ENCODE measurements around the gene TMEM260. TPM values are rescaled to one million over a fixed set of nuclear protein-coding genes. Genes with fewer than 3 reads are reported as not detected.
"Not testable (repeated sequence)": the region's sequence is repeated elsewhere in the genome, so short reads cannot be mapped to it uniquely, and the experiment has no call there.

The TMEM260 gene
- total and polyA plus RNA-seq, 2 experiments from 2014 or later = 12.2 to 38.9 TPM

- no peak overlapping the region for H3K27ac ChIP-seq
- TF ChIP-seq CTCF (IDR thresholded peaks at IDR 0.05; ENCODE audit: low read depth, low read length) = no peak
- no peak for DNase-seq (ENCODE audit: low read depth in 1 of 2, low spot score in 1 of 2)
- H3K4me1 ChIP-seq (ENCODE audit: low read depth) = no peaks in the 10 kb centered on the region
- no peaks in the 10 kb centered on the region for H3K9me3 ChIP-seq (ENCODE audit: low read depth)
- H3K27me3 ChIP-seq = peaks cover 3% of the 10 kb centered on the region
- no peak overlapping the region for H3K4me3 ChIP-seq
- no peaks in the 10 kb centered on the region for H3K36me3 ChIP-seq
Observed at GRCh38 chr14:56666294-56666693, 86.7 kb downstream of the TMEM260 start.

DNA sequence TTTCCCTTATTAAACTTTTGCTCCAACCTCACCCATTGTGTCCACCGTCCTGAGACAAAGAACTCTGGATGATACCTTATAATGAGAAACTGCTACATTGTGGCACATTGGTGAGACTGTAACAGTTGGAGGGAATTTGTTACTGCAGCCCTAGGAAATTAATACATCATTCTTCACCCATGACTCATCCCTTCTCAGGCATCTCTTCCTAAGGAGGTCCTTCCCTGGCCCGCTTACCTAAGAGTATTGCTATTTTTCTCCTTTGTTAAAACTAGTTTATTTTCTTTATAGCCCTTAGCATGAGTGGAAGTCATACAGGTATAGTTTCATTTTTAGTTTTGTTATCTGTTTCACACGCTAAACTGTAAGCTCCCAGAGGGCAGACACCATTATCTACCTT, 87.1 kb downstream of the TMEM260 start:
- DNase-seq (ENCODE audit: low read depth in 1 of 2, low spot score in 1 of 2) = peak in 1 of 2 donors; percentile 14
- no peak for TF ChIP-seq CTCF (IDR thresholded peaks at IDR 0.05; ENCODE audit: low read depth, low read length)
- Histone ChIP-seq H3K27ac (no peak overlapping the region), H3K4me3 (no peak overlapping the region), H3K27me3 (peaks cover 3% of the 10 kb centered on the region), H3K36me3 (no peaks in the 10 kb centered on the region), H3K9me3 (ENCODE audit: low read depth) (no peaks in the 10 kb centered on the region), H3K4me1 (ENCODE audit: low read depth) (no peaks in the 10 kb centered on the region)

- H3K36me3 ChIP-seq; H3K4me3 ChIP-seq; H3K27ac ChIP-seq; H3K4me1 ChIP-seq (ENCODE audit: low read depth); DNase-seq (ENCODE audit: low read depth in 1 of 2, low spot score in 1 of 2); H3K9me3 ChIP-seq (ENCODE audit: low read depth); H3K27me3 ChIP-seq: not testable (repeated sequence)
Observed at GRCh38 chr14:56667290-56667689, 87.7 kb downstream of the TMEM260 start.

GRCh38 chr14:56676042-56676441, 96.4 kb downstream of the TMEM260 start:
- H3K27me3 ChIP-seq = no peaks in the 10 kb centered on the region
- no peak overlapping the region for H3K27ac ChIP-seq
- no peak for TF ChIP-seq CTCF (IDR thresholded peaks at IDR 0.05; ENCODE audit: low read depth, low read length)
- H3K36me3 ChIP-seq = no peaks in the 10 kb centered on the region
- no peak for DNase-seq (ENCODE audit: low read depth in 1 of 2, low spot score in 1 of 2)
- H3K4me1 ChIP-seq (ENCODE audit: low read depth) = no peaks in the 10 kb centered on the region
- H3K9me3 ChIP-seq (ENCODE audit: low read depth) = no peaks in the 10 kb centered on the region
- no peak overlapping the region for H3K4me3 ChIP-seq

DNA sequence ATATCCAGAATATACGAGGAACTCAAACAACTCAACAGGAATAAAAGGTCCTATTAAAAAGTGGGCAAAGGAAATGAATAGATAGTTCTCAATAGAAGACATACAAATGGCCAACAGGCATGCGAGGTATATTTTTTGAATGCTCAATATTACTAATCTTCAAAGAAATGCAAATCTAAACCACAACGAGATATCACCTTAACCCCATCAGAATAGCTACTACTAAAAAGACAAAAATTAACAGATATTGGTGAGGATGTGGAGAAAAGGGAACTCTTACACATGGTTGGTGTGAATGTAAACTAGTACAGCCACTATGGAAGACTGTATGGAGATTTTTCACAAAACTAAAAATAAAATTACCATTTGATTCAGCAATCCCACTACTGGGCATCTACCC, 99.2 kb downstream of the TMEM260 start:
- no peaks in the 10 kb centered on the region for H3K27me3 ChIP-seq
- no peak for TF ChIP-seq CTCF (IDR thresholded peaks at IDR 0.05; ENCODE audit: low read depth, low read length)
- no peak overlapping the region for H3K27ac ChIP-seq
- H3K9me3 ChIP-seq (ENCODE audit: low read depth) = no peaks in the 10 kb centered on the region
- no peak overlapping the region for H3K4me3 ChIP-seq
- H3K4me1 ChIP-seq (ENCODE audit: low read depth) = no peaks in the 10 kb centered on the region
- no peak for DNase-seq (ENCODE audit: low read depth in 1 of 2, low spot score in 1 of 2)
- no peaks in the 10 kb centered on the region for H3K36me3 ChIP-seq

DNA sequence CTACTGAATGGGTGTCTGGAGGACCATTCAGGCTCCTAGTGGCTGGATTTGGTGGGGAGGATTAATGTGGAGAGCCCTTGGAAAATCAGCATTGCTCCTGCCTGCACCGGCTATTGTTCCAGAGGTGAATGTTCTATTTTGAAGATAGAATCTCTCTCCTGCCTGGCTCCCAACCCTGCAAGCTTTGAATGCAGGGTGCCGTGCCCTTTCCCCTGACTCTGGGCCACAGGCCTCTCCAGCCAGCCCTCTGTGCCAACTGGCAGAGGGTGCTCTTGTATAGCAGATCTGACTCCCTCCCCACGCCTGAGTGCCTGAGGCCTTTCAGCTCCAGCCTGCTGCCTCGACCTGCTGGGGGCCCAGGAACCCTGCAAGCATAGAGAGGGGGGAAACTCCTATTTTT, 106.8 kb downstream of the TMEM260 start:
- Histone ChIP-seq H3K9me3 (ENCODE audit: low read depth) (no peaks in the 10 kb centered on the region), H3K36me3 (no peaks in the 10 kb centered on the region), H3K27me3 (no peaks in the 10 kb centered on the region), H3K27ac (no peak overlapping the region), H3K4me3 (no peak overlapping the region), H3K4me1 (ENCODE audit: low read depth) (no peaks in the 10 kb centered on the region)
- DNase-seq (ENCODE audit: low read depth in 1 of 2, low spot score in 1 of 2) = peak in 1 of 2 donors; percentile 22
- TF ChIP-seq CTCF (IDR thresholded peaks at IDR 0.05; ENCODE audit: low read depth, low read length) = no peak
